B cell (primary cell): ENCODE results near the gene MPZL1. TPM values are rescaled to one million over a fixed set of nuclear protein-coding genes. Genes with fewer than 3 reads are reported as not detected.

Source experiments
- ATAC-seq: fragments of 200-7000 bp; cut with Tn5 transposase; one replicate; pipeline ENCODE4 v1.10.0; 2021; ENCODE audit warnings: low read depth, mild to moderate bottlenecking, moderate number of reproducible peaks, moderate library complexity
- CTCF ChIA-PET: fragments of 350-600 bp; sonication (Branson Sonifier 250); formaldehyde crosslinking; loops from one replicate; lab custom pipeline; 2021; ENCODE audit warnings: antibody characterized with exemption, inconsistent platforms; lab: Charles Lee
- POLR2A ChIA-PET: fragments of 350-600 bp; sonication (Branson Sonifier 250); formaldehyde crosslinking; loops from one replicate; lab custom pipeline; 2021; ENCODE audit warnings: antibody characterized with exemption; lab: Charles Lee
- DNase-seq: peaks from one replicate; pipeline ENCODE4 v3.0.0; 2013
- H2AFZ ChIP-seq: 2 replicates; pipeline ENCODE4 v1.6.1; 2012; ENCODE audit warnings: mild to moderate bottlenecking, low read depth, low read length; ENCODE audit not compliant: insufficient read depth, poor library complexity, severe bottlenecking
- H3K27ac ChIP-seq, 2 donors: 1 replicate in 1 of 2; 2 replicates in 1 of 2; pipeline ENCODE4 v1.5.1; 2012 to 2013; ENCODE audit warnings: low read length in 2 of 2, mild to moderate bottlenecking in 2 of 2, moderate library complexity in 1 of 2
- H3K27me3 ChIP-seq, 4 experiments: fragments of 200-600 bp in 1 of 4; sonication (generic) in 1 of 4; replicated peaks in 1 of 4; 1 replicate in 2 of 4; 2 replicates in 2 of 4; pipeline versions ENCODE4 v1.6.1 to v1.7.0; 2013 to 2016; ENCODE audit warnings: low read length in 3 of 4, mild to moderate bottlenecking in 2 of 4, mixed read lengths in 1 of 4, moderate library complexity in 1 of 4; ENCODE audit not compliant: insufficient read depth in 4 of 4, control insufficient read depth in 3 of 4; ENCODE audit errors: control extremely low read depth in 1 of 4
- H3K36me3 ChIP-seq, 2 experiments: replicated peaks in 1 of 2; 1 replicate in 1 of 2; 2 replicates in 1 of 2; pipeline versions ENCODE4 v1.6.1 to v1.7.1; 2013; ENCODE audit warnings: low read length in 1 of 2; ENCODE audit not compliant: insufficient read depth in 2 of 2, control insufficient read depth in 1 of 2; ENCODE audit errors: control extremely low read depth in 1 of 2, extremely low read depth in 1 of 2
- H3K4me1 ChIP-seq, 2 donors: fragments of 200-600 bp in 1 of 2; sonication (generic) in 1 of 2; 1 replicate in 1 of 2; 2 replicates in 1 of 2; pipeline versions ENCODE4 v1.5.1 to v1.6.1; 2013 to 2017; ENCODE audit warnings: low read length in 2 of 2; ENCODE audit not compliant: control insufficient read depth in 2 of 2, insufficient read depth in 2 of 2
- H3K4me2 ChIP-seq: replicated peaks from 2 replicates; pipeline ENCODE3; 2012; ENCODE audit warnings: mild to moderate bottlenecking, low read depth, low read length; ENCODE audit not compliant: poor library complexity, severe bottlenecking
- H3K4me3 ChIP-seq, 5 experiments: fragments of 200-600 bp in 1 of 5; sonication (generic) in 1 of 5; 1 replicate in 3 of 5; 2 replicates in 2 of 5; pipeline versions ENCODE4 v1.5.1 to v1.7.0; 2011 to 2016; ENCODE audit warnings: low read length in 4 of 5, mild to moderate bottlenecking in 4 of 5, low read depth in 2 of 5, control low read depth in 1 of 5, moderate library complexity in 1 of 5; ENCODE audit not compliant: insufficient read depth in 1 of 5; ENCODE audit errors: control extremely low read depth in 1 of 5, extremely low read depth in 1 of 5
- H3K79me2 ChIP-seq: fragments of 200-600 bp; sonication (generic); one replicate; pipeline ENCODE4 v1.6.0; 2016; ENCODE audit warnings: low read length; ENCODE audit not compliant: control insufficient read depth, insufficient read depth
- H3K9ac ChIP-seq: fragments of 200-600 bp; sonication (generic); 2 replicates; pipeline ENCODE4 v1.6.1; 2017; ENCODE audit warnings: mild to moderate bottlenecking, low read length, moderate library complexity
- H3K9me3 ChIP-seq, 3 donors: one replicate each; pipeline versions ENCODE4 v1.6.1 to v1.7.1; 2013; ENCODE audit warnings: low read length in 2 of 3; ENCODE audit not compliant: control insufficient read depth in 2 of 3, insufficient read depth in 1 of 3; ENCODE audit errors: control extremely low read depth in 1 of 3
- H4K20me1 ChIP-seq: 2 replicates; pipeline ENCODE4 v1.6.0; 2012; ENCODE audit warnings: mild to moderate bottlenecking, low read length; ENCODE audit not compliant: insufficient read depth, control insufficient read depth, poor library complexity, severe bottlenecking
- H3K27ac Mint-ChIP-seq: one replicate; pipeline ENCODE4 v1.8.0; 2021; ENCODE audit warnings: mixed read lengths
- H3K27me3 Mint-ChIP-seq: one replicate; pipeline ENCODE4 v1.8.0; 2021; ENCODE audit warnings: mixed read lengths
- H3K4me1 Mint-ChIP-seq: one replicate; pipeline ENCODE4 v1.8.0; 2021; ENCODE audit warnings: mixed read lengths
- H3K4me3 Mint-ChIP-seq: one replicate; pipeline ENCODE4 v1.8.0; 2021; ENCODE audit warnings: mixed read lengths
- H3K9me3 Mint-ChIP-seq: one replicate; pipeline ENCODE4 v1.8.0; 2022; ENCODE audit warnings: mixed read lengths; ENCODE audit not compliant: insufficient read depth
- CTCF ChIP-seq: fragments of 200-600 bp; IDR thresholded peaks from one replicate; pipeline ENCODE4 v1.8.0; 2022; ENCODE audit warnings: antibody characterized with exemption, mild to moderate bottlenecking
- EZH2 ChIP-seq: IDR thresholded peaks from 2 replicates; pipeline ENCODE4 v1.6.1; 2012; ENCODE audit warnings: borderline replicate concordance, low read depth, mild to moderate bottlenecking, moderate library complexity, low read length; ENCODE audit not compliant: insufficient read depth, poor library complexity, severe bottlenecking
- WGBS: methylation state at CpG from one replicate; pipeline ENCODE4 v1.1.5; 2013; ENCODE audit warnings: missing lambda C conversion rate; ENCODE audit not compliant: insufficient coverage; 5-methylcytosine and 5-hydroxymethylcytosine counted together
- intact Hi-C: fragments of 100-400 bp; cut with micrococcal nuclease; formaldehyde crosslinking; loops from one replicate; pipeline ENCODE4 v1.10.0; 2022
- polyA plus RNA-seq: library from polyadenylated mRNA; depleted of rRNA; stranded (reverse); fragments of >200 nt; gene quantifications from 2 replicates; pipeline ENCODE4 v1.2.3, GENCODE V29; 2012
- total RNA-seq, 2 donors: library from RNA; stranded (reverse); fragments of 120-200 nt in 1 of 2; gene quantifications; 1 replicate in 1 of 2; 2 replicates in 1 of 2; pipeline versions ENCODE4 v1.2.3 to v1.2.4, GENCODE V29; 2013 to 2022

The MPZL1 gene
- total and polyA plus RNA-seq, 2 donors (not counting 1 experiment from before 2014, with no cell fraction given), result 15.4 to 27.7 TPM

GRCh38 chr1:167794043-167794442 is 72.3 kb downstream of the MPZL1 start:
- no peak overlapping the region for H3K4me2 ChIP-seq

More at GRCh38 chr1:167794043-167794442, 72.3 kb downstream of the MPZL1 start:
- ChIA-PET POLR2A (no interaction called here), CTCF (no interaction called here)
- no peak overlapping the region for H3K4me3 Mint-ChIP-seq
- no peaks in the 10 kb centered on the region for H3K4me1 ChIP-seq
- no peak for ATAC-seq
- intact Hi-C loops, result no loop called here
- no peaks in the 10 kb centered on the region for H3K9me3 Mint-ChIP-seq
- no peaks in the 10 kb centered on the region for H3K4me1 Mint-ChIP-seq
- no peaks in the 10 kb centered on the region for H4K20me1 ChIP-seq
- no peaks in the 10 kb centered on the region for H3K27me3 Mint-ChIP-seq
- no CpG with 5 or more reads among the region's 1 CpG for WGBS
- no peaks in the 10 kb centered on the region for H3K79me2 ChIP-seq
- H2AFZ ChIP-seq, result no peak overlapping the region
- DNase-seq, result no peak
- no peak overlapping the region for H3K27ac ChIP-seq
- TF ChIP-seq CTCF, result no peak
- TF ChIP-seq EZH2, result no peak
- no peak overlapping the region for H3K4me3 ChIP-seq
- no peaks in the 10 kb centered on the region for H3K9me3 ChIP-seq
- no peak overlapping the region for H3K27ac Mint-ChIP-seq
- peaks cover 0 to 3% of the 10 kb centered on the region in 2 experiments for H3K36me3 ChIP-seq
- no peaks in the 10 kb centered on the region for H3K27me3 ChIP-seq
- no peak overlapping the region for H3K9ac ChIP-seq
